ENCODE data around the gene ING3. TPM values are rescaled to one million over a fixed set of nuclear protein-coding genes. Genes with fewer than 3 reads are reported as not detected.
A peak's percentile ranks its signal among the peaks of the same experiment; 100 is the strongest.

Gene ING3
- total and polyA plus RNA-seq, 9 of the 15 experiments (the other 6 are each of a cell fraction or from before 2014, with no cell fraction given), result 22.8 to 233 (median 50.4) TPM

DNA sequence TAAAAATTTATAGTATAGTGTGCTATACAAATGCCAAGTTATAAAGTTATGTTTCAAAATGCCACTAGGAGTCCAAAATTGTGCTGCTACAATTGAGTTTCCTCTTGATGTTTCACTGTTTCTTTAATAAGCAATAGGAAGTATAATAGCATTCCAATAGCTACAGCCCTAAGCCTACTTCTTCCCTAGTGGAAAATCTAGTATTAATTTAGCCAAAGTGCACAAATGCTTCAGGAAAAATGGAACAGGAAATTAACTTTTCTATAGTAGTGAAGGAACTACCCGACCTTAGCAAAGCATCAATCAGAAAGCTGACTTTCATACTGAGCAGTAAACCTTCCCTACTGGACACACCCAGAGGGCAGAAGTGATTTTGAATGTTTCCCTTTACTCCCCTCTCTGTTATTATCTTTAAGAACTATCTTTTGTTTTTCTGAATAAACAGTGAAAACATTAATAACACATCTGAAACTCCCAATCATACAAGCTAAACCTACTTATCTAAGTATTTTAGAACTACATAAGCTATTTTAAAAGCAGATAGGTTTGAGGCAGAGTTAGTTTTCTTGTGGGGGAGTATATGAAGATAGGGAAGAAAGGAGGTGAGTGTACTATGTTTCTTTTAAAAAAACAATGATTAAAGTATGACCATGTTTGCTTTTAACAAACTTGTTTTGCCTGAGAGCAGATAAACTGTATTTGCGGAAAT, 51.6 kb downstream of the ING3 start (continued):
- TF ChIP-seq ZBTB9 (CRISPR knock-in tag; IDR thresholded peaks at IDR 0.05) (peak; percentile 32; the same call in 1 of the 2 replicates), ZNF778 (CRISPR knock-in tag; IDR thresholded peaks at IDR 0.05) (no peak), ZNF124 (CRISPR knock-in tag; IDR thresholded peaks at IDR 0.05) (no peak), CHCHD3 (CRISPR knock-in tag; IDR thresholded peaks at IDR 0.05) (0 out of 2 replicates have a peak, but pooled peaks have one; percentile 10), NFATC3 (IDR thresholded peaks at IDR 0.05) (no peak), STAG1 (CRISPR knock-in tag; IDR thresholded peaks at IDR 0.05; ENCODE audit: borderline replicate concordance) (no peak), BRD4 (IDR thresholded peaks at IDR 0.05) (no peak), DPF2 (IDR thresholded peaks at IDR 0.05) (0 out of 2 replicates have a peak, but pooled peaks have one; percentile 35), ARID1B (IDR thresholded peaks at IDR 0.05) (peak; percentile 50), ZC3H4 (CRISPR knock-in tag; IDR thresholded peaks at IDR 0.05; ENCODE audit: borderline replicate concordance) (no peak), ZNF766 (CRISPR knock-in tag; conservative IDR thresholded peaks at IDR 0.05) (0 out of 2 replicates have a peak, but pooled peaks have one; percentile 42), PPARD (CRISPR knock-in tag; IDR thresholded peaks at IDR 0.05) (no peak), MCM7 (IDR thresholded peaks at IDR 0.05) (no peak), ESRRA (IDR thresholded peaks at IDR 0.05; ENCODE audit: borderline replicate concordance, low read depth) (no peak), SMARCB1 (IDR thresholded peaks at IDR 0.05; ENCODE audit: insufficient read length, low read depth) (no peak), HMBOX1 (IDR thresholded peaks at IDR 0.05) (peak; percentile 42; the same call in 1 of the 2 replicates), HDAC2 (IDR thresholded peaks at IDR 0.05) (no peak), HMG20A (CRISPR knock-in tag; conservative IDR thresholded peaks at IDR 0.05) (0 out of 2 replicates have a peak, but pooled peaks have one; percentile 34)
- TF ChIP-seq, protein P1, sequence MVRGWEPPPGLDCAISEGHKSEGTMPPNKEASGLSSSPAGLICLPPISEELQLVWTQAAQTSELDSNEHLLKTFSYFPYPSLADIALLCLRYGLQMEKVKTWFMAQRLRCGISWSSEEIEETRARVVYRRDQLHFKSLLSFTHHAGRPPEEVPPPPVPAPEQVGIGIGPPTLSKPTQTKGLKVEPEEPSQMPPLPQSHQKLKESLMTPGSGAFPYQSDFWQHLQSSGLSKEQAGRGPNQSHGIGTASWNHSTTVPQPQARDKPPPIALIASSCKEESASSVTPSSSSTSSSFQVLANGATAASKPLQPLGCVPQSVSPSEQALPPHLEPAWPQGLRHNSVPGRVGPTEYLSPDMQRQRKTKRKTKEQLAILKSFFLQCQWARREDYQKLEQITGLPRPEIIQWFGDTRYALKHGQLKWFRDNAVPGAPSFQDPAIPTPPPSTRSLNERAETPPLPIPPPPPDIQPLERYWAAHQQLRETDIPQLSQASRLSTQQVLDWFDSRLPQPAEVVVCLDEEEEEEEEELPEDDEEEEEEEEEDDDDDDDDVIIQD (CRISPR knock-in tag; IDR thresholded peaks at IDR 0.05), result no peak
- TF ChIP-seq, protein P2, sequence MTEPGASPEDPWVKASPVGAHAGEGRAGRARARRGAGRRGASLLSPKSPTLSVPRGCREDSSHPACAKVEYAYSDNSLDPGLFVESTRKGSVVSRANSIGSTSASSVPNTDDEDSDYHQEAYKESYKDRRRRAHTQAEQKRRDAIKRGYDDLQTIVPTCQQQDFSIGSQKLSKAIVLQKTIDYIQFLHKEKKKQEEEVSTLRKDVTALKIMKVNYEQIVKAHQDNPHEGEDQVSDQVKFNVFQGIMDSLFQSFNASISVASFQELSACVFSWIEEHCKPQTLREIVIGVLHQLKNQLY (CRISPR knock-in tag; conservative IDR thresholded peaks at IDR 0.05), result no peak
- TF ChIP-seq, protein P3, sequence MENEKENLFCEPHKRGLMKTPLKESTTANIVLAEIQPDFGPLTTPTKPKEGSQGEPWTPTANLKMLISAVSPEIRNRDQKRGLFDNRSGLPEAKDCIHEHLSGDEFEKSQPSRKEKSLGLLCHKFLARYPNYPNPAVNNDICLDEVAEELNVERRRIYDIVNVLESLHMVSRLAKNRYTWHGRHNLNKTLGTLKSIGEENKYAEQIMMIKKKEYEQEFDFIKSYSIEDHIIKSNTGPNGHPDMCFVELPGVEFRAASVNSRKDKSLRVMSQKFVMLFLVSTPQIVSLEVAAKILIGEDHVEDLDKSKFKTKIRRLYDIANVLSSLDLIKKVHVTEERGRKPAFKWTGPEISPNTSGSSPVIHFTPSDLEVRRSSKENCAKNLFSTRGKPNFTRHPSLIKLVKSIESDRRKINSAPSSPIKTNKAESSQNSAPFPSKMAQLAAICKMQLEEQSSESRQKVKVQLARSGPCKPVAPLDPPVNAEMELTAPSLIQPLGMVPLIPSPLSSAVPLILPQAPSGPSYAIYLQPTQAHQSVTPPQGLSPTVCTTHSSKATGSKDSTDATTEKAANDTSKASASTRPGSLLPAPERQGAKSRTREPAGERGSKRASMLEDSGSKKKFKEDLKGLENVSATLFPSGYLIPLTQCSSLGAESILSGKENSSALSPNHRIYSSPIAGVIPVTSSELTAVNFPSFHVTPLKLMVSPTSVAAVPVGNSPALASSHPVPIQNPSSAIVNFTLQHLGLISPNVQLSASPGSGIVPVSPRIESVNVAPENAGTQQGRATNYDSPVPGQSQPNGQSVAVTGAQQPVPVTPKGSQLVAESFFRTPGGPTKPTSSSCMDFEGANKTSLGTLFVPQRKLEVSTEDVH (IDR thresholded peaks at IDR 0.05; ENCODE audit: low read depth, partially characterized antibody), result no peak
